GM12878 (cell line): Measurements from ENCODE around the gene HSPB3. TPM values are rescaled to one million over a fixed set of nuclear protein-coding genes. Genes with fewer than 3 reads are reported as not detected.
"Not testable (repeated sequence)": the region's sequence is repeated elsewhere in the genome, so short reads cannot be mapped to it uniquely, and the experiment has no call there.

ENCODE experiments used
- ATAC-seq: fragments of 200-7000 bp; cut with Tn5 transposase; 3 replicates; pipeline ENCODE4 v1.9.1; 2020; ENCODE audit warnings: mild to moderate bottlenecking, moderate library complexity
- BruUV-seq: library from RNA; stranded (reverse); fragments of 400-500 nt; replicated peaks from 2 replicates; lab custom pipeline; 2021; lab: Mats Ljungman, UMichigan
- CTCF ChIA-PET: fragments of 300-600 bp; sonication (Branson Sonifier 250); formaldehyde crosslinking; extraction: SDS; loops from one replicate; lab custom pipeline; 2021; ENCODE audit warnings: inconsistent platforms; lab: Yijun Ruan, JAX
- POLR2A ChIA-PET: fragments of 350-600 bp; formaldehyde crosslinking; extraction: SDS; loops from one replicate; lab custom pipeline; 2021; ENCODE audit warnings: inconsistent platforms; lab: Charles Lee
- RAD21 ChIA-PET: fragments of 300-600 bp; sonication (Branson Sonifier 250); formaldehyde crosslinking; loops from one replicate; lab custom pipeline; 2023; ENCODE audit warnings: antibody characterized with exemption; ENCODE audit not compliant: unreplicated experiment; lab: Charles Lee
- SMC1A ChIA-PET: fragments of 300-600 bp; sonication (Branson Sonifier 250); formaldehyde crosslinking; loops from one replicate; lab custom pipeline; 2023; ENCODE audit not compliant: unreplicated experiment, uncharacterized antibody; lab: Charles Lee
- DNase-seq: peaks from one replicate; pipeline ENCODE4 v3.0.0-alpha.2; 2011; ENCODE audit warnings: low read depth, low spot score
- FAIRE-seq: peaks from 3 replicates; lab custom pipeline; 2011; peaks lifted over from hg19 to GRCh38; lab: Jason Lieb, UNC
- H2AFZ ChIP-seq: 2 replicates; pipeline ENCODE4 v1.6.0; 2011; ENCODE audit warnings: low read depth, low read length, control low read depth; ENCODE audit not compliant: control insufficient read depth
- H3K27ac ChIP-seq: 2 replicates; pipeline ENCODE4 v1.5.1; 2011; ENCODE audit warnings: control low read depth; ENCODE audit not compliant: control insufficient read depth, insufficient read depth
- H3K27me3 ChIP-seq, 2 experiments: replicated peaks in 1 of 2; 2 replicates each; pipeline versions ENCODE4 v1.6.0 to v1.6.1; 2011; ENCODE audit warnings: low read length in 1 of 2; ENCODE audit not compliant: control insufficient read depth in 2 of 2, insufficient read depth in 2 of 2
- H3K36me3 ChIP-seq, 2 experiments: 2 replicates each; pipeline ENCODE4 v1.5.1; 2011; ENCODE audit warnings: low read length in 1 of 2; ENCODE audit not compliant: control insufficient read depth in 2 of 2, insufficient read depth in 2 of 2
- H3K4me1 ChIP-seq: 2 replicates; pipeline ENCODE4 v1.6.1; 2011; ENCODE audit warnings: mild to moderate bottlenecking, low read length, moderate library complexity, mixed read lengths; ENCODE audit not compliant: control insufficient read depth, insufficient read depth
- H3K4me2 ChIP-seq: 2 replicates; pipeline ENCODE4 v1.6.0; 2011; ENCODE audit warnings: control low read depth; ENCODE audit not compliant: control insufficient read depth, insufficient read depth
- H3K4me3 ChIP-seq: fragments of 200-600 bp; sonication (generic); 2 replicates; pipeline ENCODE4 v1.5.1; 2016
- H3K79me2 ChIP-seq: 2 replicates; pipeline ENCODE4 v1.6.0; 2011; ENCODE audit warnings: low read length; ENCODE audit not compliant: control insufficient read depth, insufficient read depth
- H3K9ac ChIP-seq: 2 replicates; pipeline ENCODE4 v1.8.0; 2011; ENCODE audit warnings: low read length, control low read depth, mixed read lengths; ENCODE audit not compliant: control insufficient read depth, insufficient read depth
- H3K9me3 ChIP-seq: replicated peaks from 3 replicates; pipeline ENCODE4 v1.5.1; 2011; ENCODE audit warnings: mild to moderate bottlenecking, low read length; ENCODE audit not compliant: control insufficient read depth, insufficient read depth
- H4K20me1 ChIP-seq: 2 replicates; pipeline ENCODE4 v1.6.0; 2011; ENCODE audit not compliant: control insufficient read depth, insufficient read depth
- ATF3 ChIP-seq: IDR thresholded peaks from 2 replicates; pipeline ENCODE4 v1.6.1; 2011; ENCODE audit warnings: low read depth, mild to moderate bottlenecking, low read length, moderate library complexity, borderline replicate concordance; ENCODE audit errors: extremely low read depth
- FOXK2 ChIP-seq: fragments of 450-650 bp; IDR thresholded peaks from 2 replicates; pipeline ENCODE4 v1.6.1; 2017; ENCODE audit warnings: mild to moderate bottlenecking, moderate library complexity
- GATAD2B ChIP-seq: fragments of 450-650 bp; conservative IDR thresholded peaks from 2 replicates; pipeline ENCODE4 v1.6.1; 2017; ENCODE audit warnings: low read depth, mild to moderate bottlenecking, moderate library complexity
- NBN ChIP-seq: fragments of 450-650 bp; IDR thresholded peaks from 2 replicates; pipeline ENCODE4 v1.6.1; 2016
- POLR2A ChIP-seq: IDR thresholded peaks from 2 replicates; pipeline ENCODE4 v1.6.1; 2011; ENCODE audit warnings: low read depth, mild to moderate bottlenecking, low read length
- SMAD5 ChIP-seq: IDR thresholded peaks from 2 replicates; pipeline ENCODE4 v1.6.1; 2016; ENCODE audit warnings: antibody characterized with exemption, low read depth
- WGBS: methylation state at CpG from one replicate; pipeline ENCODE4 v1.1.6; 2016; ENCODE audit warnings: low lambda C conversion rate; ENCODE audit not compliant: insufficient replicate concordance, insufficient coverage; ENCODE audit errors: missing lambda C conversion rate; 5-methylcytosine and 5-hydroxymethylcytosine counted together
- in situ Hi-C: fragments of 300-500 bp; cut with MboI; formaldehyde crosslinking; loops from 9 replicates; pipeline ENCODE4 v1.14.3; 2018; ENCODE audit warnings: mixed read lengths
- intact Hi-C: fragments of 100-400 bp; cut with micrococcal nuclease; formaldehyde crosslinking; loops from one replicate; pipeline ENCODE4 v1.14.2; 2022; ENCODE audit not compliant: unreplicated experiment
- polyA plus RNA-seq, 11 experiments: library from polyadenylated mRNA; depleted of rRNA in 4 of 11; unstranded in 6 of 11; stranded (reverse) in 5 of 11; fragments of >200 nt; fragmentation: Nextera tagmentation in 4 of 11; fragmentation: Illumina TruSeq in 1 of 11; extraction: Ambion mirVana in 4 of 11; extraction: Trizol in 1 of 11; gene quantifications; 1 replicate in 1 of 11; 2 replicates in 10 of 11; pipeline versions ENCODE4 v1.2.1 to v1.2.3, GENCODE V29; 2011 to 2016; ENCODE audit warnings: inconsistent platforms in 2 of 11, missing spikeins in 2 of 11, low read depth in 1 of 11
- total RNA-seq, 4 experiments: library from RNA; depleted of rRNA in 3 of 4; stranded (reverse); fragments of >200 nt in 3 of 4; fragmentation: Illumina TruSeq in 1 of 4; extraction: Trizol in 1 of 4; gene quantifications; 2 replicates each; pipeline versions ENCODE4 v1.2.1 to v1.2.3, GENCODE V29; 2013 to 2021
- TF ChIP-seq, protein P1 (sequence below): fragments of 450-650 bp; conservative IDR thresholded peaks from 2 replicates; pipeline ENCODE4 v1.6.1; 2017; ENCODE audit warnings: mild to moderate bottlenecking, moderate library complexity

The HSPB3 gene
- total and polyA plus RNA-seq, 10 of the 15 experiments (the other 5 are each of a cell fraction or from before 2014, with no cell fraction given), result 0.11 to 0.60 (median 0.29) TPM; not detected in 7

DNA sequence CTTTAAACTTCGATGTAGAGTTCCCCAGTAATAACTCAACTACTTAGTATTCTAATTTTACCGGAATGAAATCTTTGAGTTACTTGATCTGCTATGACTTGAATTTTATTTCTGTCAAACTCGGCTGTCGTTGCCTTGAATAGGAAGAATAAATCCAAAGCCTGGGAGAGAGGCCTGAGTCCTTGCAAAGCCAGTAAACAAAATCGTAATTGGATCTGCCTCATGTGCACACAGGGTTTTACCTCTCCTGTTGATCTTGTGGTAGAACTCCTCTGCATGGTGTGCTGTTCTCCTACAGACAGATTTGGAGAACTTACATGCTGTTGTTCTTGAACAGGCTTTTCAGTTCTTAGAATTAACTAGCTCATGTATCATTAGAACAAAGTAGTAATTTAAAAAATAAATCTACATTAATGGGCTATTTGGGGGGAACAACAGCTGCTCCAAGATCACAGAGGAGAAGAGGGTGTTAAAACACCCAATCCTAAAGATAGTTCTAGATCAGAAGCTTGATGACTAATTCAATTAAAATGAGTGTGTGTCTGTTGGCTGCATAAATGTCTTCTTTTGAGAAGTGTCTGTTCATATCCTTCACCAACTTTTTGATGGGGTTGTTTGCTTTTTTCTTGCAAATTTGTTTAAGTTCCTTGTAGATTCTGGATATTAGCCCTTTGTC, 28.9 kb downstream of the HSPB3 start:
- Histone ChIP-seq H3K79me2 (no peaks in the 10 kb centered on the region), H3K9me3 (no peaks in the 10 kb centered on the region), H3K36me3 (no peaks in the 10 kb centered on the region), H3K4me3 (no peak overlapping the region), H3K9ac (no peak overlapping the region), H4K20me1 (no peaks in the 10 kb centered on the region), H2AFZ (no peak overlapping the region), H3K27me3 (no peaks in the 10 kb centered on the region), H3K27ac (no peak overlapping the region), H3K4me2 (no peak overlapping the region), H3K4me1 (no peaks in the 10 kb centered on the region)
- FAIRE-seq (no peak), ATAC-seq (no peak), DNase-seq (no peak)
- ChIA-PET POLR2A (no interaction called here), CTCF (no interaction called here), RAD21 (interaction anchor here (1.6 kb wide), 1 partner anchor 241 kb away, joined by 5 read pairs; no protein-coding TSS in a partner anchor), SMC1A (interaction anchor here (0.6 to 1.1 kb wide), 2 partner anchors 199 to 1008 kb away, joined by 3 read pairs; no protein-coding TSS in a partner anchor)
- 34% methylated on average over 5 of the region's 5 CpGs for WGBS
- BruUV-seq, result no TSS peak
- intact Hi-C loops, result no loop called here
- TF ChIP-seq GATAD2B (no peak), SMAD5 (no peak), FOXK2 (no peak), POLR2A (no peak), NBN (no peak), ATF3 (no peak)
- TF ChIP-seq, protein P1, sequence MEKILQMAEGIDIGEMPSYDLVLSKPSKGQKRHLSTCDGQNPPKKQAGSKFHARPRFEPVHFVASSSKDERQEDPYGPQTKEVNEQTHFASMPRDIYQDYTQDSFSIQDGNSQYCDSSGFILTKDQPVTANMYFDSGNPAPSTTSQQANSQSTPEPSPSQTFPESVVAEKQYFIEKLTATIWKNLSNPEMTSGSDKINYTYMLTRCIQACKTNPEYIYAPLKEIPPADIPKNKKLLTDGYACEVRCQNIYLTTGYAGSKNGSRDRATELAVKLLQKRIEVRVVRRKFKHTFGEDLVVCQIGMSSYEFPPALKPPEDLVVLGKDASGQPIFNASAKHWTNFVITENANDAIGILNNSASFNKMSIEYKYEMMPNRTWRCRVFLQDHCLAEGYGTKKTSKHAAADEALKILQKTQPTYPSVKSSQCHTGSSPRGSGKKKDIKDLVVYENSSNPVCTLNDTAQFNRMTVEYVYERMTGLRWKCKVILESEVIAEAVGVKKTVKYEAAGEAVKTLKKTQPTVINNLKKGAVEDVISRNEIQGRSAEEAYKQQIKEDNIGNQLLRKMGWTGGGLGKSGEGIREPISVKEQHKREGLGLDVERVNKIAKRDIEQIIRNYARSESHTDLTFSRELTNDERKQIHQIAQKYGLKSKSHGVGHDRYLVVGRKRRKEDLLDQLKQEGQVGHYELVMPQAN, result no peak
- in situ Hi-C loops, result no loop called here

GRCh38 chr5:54485659-54486058, 30.2 kb downstream of the HSPB3 start:
- FAIRE-seq, H3K4me1 ChIP-seq, H3K79me2 ChIP-seq, H3K9ac ChIP-seq, H3K36me3 ChIP-seq, ATAC-seq, H2AFZ ChIP-seq, SMC1A ChIA-PET, H3K27ac ChIP-seq, CTCF ChIA-PET, H3K27me3 ChIP-seq, H3K9me3 ChIP-seq, H3K4me3 ChIP-seq, DNase-seq, BruUV-seq, H4K20me1 ChIP-seq, in situ Hi-C loops, POLR2A ChIA-PET, H3K4me2 ChIP-seq: not testable (repeated sequence)
- RAD21 ChIA-PET, result interaction anchor here (1.6 kb wide), 1 partner anchor 242 kb away, joined by 5 read pairs; no protein-coding TSS in a partner anchor
- intact Hi-C loops, result loop anchor here (5.0 kb wide), 1 partner anchor 173 kb away; the partner anchor contains the start of gene ARL15

GRCh38 chr5:54489648-54489979, 34.1 kb downstream of the HSPB3 start:
- CTCF ChIA-PET, result interaction anchor here (0.8 to 6.0 kb wide), 50 partner anchors 9 to 1407 kb away, joined by 3 to 111 read pairs (median 6); partner anchors contain the start of genes ARL15, HSPB3 and SNX18
- ATAC-seq, H3K4me1 ChIP-seq, H3K36me3 ChIP-seq, H4K20me1 ChIP-seq, H3K4me2 ChIP-seq, BruUV-seq, H3K9me3 ChIP-seq, in situ Hi-C loops, H3K9ac ChIP-seq, H3K4me3 ChIP-seq, H3K27me3 ChIP-seq, H3K27ac ChIP-seq, H2AFZ ChIP-seq, DNase-seq, H3K79me2 ChIP-seq, FAIRE-seq: not testable (repeated sequence)
- SMC1A ChIA-PET, result interaction anchor here (0.7 to 4.4 kb wide), 33 partner anchors 19 to 355 kb away, joined by 3 to 29 read pairs (median 7); partner anchors contain the start of gene HSPB3
- intact Hi-C loops, result loop anchor here (1.0 to 5.0 kb wide), 3 partner anchors 47 to 246 kb away; partner anchors contain the start of gene ARL15
- RAD21 ChIA-PET, result interaction anchor here (0.7 to 3.8 kb wide), 18 partner anchors 9 to 258 kb away, joined by 3 to 40 read pairs (median 4); no protein-coding TSS in a partner anchor
- WGBS, result 50% methylated on average over 2 of the region's 2 CpGs
- POLR2A ChIA-PET, result interaction anchor here (1.2 kb wide), 1 partner anchor 110 kb away, joined by 3 read pairs; no protein-coding TSS in a partner anchor
